Muscle of back (tissue), 13 donors: ENCODE results near the gene FPR3. TPM values are rescaled to one million over a fixed set of nuclear protein-coding genes. Genes with fewer than 3 reads are reported as not detected.
A peak's percentile ranks its signal among the peaks of the same experiment; 100 is the strongest.
"Not testable (repeated sequence)": the region's sequence is repeated elsewhere in the genome, so short reads cannot be mapped to it uniquely, and the experiment has no call there.

Source experiments
- DNase-seq, 3 donors: peaks; one replicate each; pipeline versions ENCODE4 v3.0.0 to v3.0.0-alpha.2; 2013
- long read RNA-seq, 9 donors: transcript quantifications; one replicate each; lab custom pipeline, GENCODE V29; 2026
- polyA plus RNA-seq, 10 donors: library from polyadenylated mRNA; unstranded; fragments of 120-200 nt; gene quantifications; one replicate each; pipeline ENCODE4 v1.2.1, GENCODE V29; 2013; ENCODE audit not compliant: insufficient read length in 10 of 10

FPR3 gene, protein sequence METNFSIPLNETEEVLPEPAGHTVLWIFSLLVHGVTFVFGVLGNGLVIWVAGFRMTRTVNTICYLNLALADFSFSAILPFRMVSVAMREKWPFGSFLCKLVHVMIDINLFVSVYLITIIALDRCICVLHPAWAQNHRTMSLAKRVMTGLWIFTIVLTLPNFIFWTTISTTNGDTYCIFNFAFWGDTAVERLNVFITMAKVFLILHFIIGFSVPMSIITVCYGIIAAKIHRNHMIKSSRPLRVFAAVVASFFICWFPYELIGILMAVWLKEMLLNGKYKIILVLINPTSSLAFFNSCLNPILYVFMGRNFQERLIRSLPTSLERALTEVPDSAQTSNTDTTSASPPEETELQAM
- under 1 TPM; 0.16 to 0.71 (median 0.24) TPM for polyA plus RNA-seq
- long read RNA-seq, donor 1: 0 reads
- long read RNA-seq, donor 2: 0 reads
- long read RNA-seq, donor 3: 0 reads
- long read RNA-seq, donor 4, partial matches to known transcripts: 0 of 1 reads
- long read RNA-seq, donor 4, other reads (novel, unspliced or antisense): 0 of 1 reads
- long read RNA-seq, donor 5: 0 reads
- long read RNA-seq, donor 6: 0 reads
- long read RNA-seq, donor 7: 0 reads
- long read RNA-seq, donor 8: 0 reads
- long read RNA-seq, donor 9: 0 reads

DNA sequence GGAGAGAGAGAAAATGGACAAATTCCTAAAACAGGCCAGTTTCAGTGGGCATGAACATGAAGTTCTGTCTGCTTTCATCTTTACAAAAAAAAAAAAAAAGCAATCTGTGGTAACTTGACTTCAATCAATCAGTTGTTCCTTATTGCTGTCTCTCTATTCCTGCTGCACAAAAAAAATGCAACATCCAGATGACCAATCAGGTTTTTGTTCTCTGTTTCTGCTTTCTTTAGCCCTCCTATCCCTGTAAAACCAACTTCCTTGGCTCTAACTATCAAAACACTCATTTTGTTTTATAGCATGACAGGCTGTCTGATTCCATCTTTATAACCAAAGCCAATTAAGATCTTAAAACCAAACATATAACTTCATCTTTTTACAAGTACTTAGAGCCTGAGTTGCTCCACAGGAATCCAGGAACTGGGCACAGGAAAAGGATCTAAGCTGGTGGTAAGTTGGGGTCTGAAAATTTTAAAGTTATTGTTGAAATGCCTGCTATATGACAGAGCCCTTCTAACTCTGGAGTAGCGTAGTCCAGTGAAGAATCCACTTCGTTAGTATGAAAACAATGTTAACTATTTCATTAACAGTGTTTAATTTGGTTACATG lies at the start of gene FPR3:
FPR3 (plus strand) TSS at position 273 of the 606 bp plus-strand sequence. CDS start 28,592 bp downstream, outside the sequence.
- no peak for DNase-seq

DNA sequence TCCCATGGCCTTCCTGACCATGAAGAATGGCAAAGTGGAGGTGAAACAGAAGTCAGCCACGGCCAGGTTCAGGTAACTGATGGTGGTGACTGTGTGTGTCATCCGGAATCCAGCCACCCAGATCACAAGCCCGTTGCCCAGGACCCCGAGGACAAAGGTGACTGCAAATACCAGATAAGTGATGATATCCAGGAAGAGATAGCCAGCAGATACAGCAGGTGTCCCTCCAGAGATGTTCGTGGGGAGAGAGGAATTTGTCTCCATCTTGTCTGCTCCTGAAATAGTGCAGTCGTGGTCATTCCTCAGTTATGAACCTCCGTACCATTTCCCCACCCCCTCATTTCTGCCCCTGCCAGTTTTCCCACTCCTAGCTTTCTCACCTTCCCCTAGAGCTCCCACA lies 48.2 kb upstream of the FPR3 start:
- DNase-seq: no peak

DNA sequence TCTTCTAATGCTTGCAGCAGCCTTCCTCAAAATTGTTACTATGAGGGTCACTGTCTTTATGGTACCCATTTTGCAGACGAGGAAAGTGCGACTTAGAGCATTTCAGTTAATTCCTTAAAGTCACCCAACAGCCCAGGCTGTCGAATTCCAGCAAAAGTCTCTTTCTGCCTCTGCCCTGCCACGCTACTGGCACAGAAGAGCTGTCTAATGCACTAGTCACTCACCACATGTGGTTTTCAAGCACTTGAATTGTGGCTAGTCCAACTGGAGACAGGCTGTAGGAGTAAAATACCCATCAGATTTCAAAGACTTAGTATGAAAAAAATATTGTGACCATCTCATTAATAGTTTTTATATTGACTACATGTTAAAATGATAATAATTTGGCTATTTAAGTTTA lies 45.0 kb upstream of the FPR3 start:
- DNase-seq: no peak

- no peak for DNase-seq
These were observed 44.4 kb upstream of the FPR3 start for GRCh38 chr19:51750400-51751094.

DNA sequence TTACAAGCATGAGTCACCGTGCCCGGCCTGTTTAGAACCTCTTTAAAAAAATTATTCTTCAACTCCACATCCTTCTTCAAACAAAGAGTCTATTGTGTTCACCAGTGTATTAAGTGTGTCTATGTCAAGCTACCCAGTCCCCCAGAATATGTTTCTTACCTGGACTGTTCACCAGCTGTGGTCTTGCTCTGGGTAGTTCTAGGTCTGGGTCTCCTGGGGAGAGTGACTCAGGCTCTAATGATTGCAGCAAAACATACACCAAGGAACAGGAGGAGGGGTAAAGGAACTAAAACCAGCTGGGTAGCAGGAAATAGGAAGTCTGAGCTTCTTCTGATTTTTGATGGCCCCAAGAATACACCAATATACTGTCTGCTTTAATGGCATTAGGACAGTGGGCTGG lies 43.3 kb upstream of the FPR3 start, which contains the start of gene FPR1:
FPR1 (minus strand) TSS at position 224 of the 400 bp plus-strand sequence. CDS start 4,884 bp downstream, outside the sequence.
- peak in 2 of 3 donors; percentile 14 to 22 for DNase-seq

DNA sequence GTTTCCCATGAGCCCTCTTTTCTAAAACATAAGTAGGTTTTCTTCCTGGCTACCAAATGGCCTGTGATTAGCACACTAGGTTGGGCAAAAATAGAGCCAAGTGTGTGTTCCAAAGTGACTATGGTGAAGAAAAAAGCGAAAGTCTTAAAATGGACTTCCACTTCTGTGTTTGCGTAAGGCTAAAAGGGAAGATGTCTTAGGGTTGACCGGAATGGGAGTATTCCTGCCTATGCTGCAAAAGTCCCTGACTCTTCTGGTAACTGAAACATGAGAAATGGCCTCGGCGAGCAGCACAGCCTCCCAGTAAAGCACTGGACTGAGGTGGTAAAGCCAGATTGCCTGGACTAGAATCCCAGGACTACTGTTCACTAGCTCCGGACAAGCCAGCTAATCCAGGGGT lies 40.8 kb upstream of the FPR3 start:
- peak in 1 of 3 donors; percentile 8 for DNase-seq

DNA sequence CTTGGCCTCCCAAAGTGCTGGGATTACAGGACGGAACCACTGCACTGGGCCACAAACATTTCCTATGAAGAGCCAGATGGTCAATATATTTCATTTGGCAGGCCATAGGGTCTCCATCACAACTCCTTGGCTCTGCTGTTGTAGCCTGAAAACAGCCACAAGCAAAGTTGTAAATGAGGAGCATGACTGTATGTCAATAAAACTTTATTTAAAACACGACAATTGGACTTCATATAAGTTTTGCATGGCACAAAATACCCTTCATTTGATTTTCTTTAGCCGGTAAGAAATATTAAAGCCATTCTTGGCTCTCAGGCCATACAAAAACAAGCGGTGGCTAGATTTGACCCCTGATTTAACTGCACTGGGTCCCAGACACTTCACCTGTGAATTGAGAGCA lies 40.2 kb upstream of the FPR3 start:
- no peak for DNase-seq

GRCh38 chr19:51755571-51755970 lies 39.4 kb upstream of the FPR3 start:
- no peak for DNase-seq

DNA sequence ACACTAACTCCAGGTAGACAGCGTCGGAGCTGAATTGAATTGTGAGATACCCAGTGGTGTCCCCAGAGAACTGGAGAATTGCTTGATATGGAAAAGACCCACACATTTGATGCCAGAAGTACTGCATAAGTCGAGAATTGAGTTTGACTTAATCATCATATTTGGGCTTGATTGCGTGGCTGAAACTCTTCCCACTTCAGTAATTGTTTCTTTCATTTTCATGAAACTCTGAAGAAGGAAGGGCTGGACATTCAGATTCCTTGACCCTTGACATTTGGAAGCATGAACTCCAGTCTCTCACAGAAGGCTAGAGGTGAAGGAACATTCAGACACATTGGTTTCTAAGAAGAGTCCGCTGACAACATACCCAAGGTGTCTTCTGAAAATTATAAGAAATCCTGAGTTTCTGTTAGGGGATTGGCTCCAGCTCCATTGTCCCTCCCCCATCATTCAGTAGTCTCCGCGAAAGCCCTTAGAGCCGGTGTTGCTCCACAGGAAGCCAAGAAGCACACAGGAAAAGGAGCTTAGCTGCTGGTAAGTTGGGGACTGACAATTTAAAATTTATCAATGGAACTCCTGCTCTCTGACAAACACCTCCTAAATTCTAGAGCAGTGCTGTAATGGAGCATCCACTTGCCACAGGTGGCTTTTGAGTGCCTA lies 34.1 kb upstream of the FPR3 start, which contains the start of gene FPR2:
FPR2 (plus strand) TSS at position 484 of the 660 bp plus-strand sequence. CDS start 7,479 bp downstream, outside the sequence.
- DNase-seq: no peak

DNA sequence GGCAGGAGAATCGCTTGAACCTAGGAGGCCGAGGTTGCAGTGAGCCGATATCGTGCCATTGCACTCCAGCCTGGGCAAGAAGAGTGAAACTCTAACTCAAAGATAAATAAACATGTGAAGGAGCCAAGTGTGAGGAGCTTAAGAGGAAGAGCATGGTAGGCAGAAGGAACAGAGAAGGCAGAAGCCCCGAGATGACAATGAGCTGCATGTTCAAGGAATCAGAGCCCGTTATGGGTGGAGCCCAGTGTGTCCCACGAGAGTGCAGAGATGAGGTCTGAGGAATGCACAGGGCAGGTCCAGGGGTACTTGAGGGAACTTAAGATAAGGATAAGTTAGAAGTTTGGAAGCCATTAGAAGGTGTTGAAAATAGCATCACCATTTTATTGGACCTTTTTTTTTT lies 33.3 kb upstream of the FPR3 start:
- DNase-seq: no peak

- DNase-seq: no peak
These were observed 29.9 kb upstream of the FPR3 start for GRCh38 chr19:51765086-51765485.

GRCh38 chr19:51766461-51766860 lies 28.5 kb upstream of the FPR3 start:
- DNase-seq: no peak

- DNase-seq: no peak
These were observed 23.4 kb upstream of the FPR3 start for GRCh38 chr19:51771376-51772130.

DNA sequence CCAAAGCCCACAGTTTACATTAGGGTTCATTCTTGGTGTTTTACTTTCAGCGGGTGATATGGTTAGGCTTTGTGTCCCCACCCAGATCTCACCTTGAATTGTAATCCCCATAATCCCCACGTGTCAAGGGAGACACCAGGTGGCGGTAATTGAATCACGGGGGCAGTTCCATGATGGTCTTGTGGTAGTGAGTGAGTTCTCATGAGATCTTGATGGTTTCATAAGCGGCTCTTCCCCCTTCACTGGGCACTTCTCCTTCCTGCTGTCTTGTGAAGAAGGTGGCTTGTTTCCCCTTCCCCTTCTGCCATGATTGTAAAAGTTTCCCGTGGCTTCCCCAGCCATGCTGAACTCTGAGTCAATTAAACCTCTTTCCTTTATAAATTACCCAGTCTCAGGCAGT lies 22.0 kb upstream of the FPR3 start:
- no peak for DNase-seq

- not testable (repeated sequence) for DNase-seq
These were observed 18.4 kb upstream of the FPR3 start for GRCh38 chr19:51776561-51776960.

DNA sequence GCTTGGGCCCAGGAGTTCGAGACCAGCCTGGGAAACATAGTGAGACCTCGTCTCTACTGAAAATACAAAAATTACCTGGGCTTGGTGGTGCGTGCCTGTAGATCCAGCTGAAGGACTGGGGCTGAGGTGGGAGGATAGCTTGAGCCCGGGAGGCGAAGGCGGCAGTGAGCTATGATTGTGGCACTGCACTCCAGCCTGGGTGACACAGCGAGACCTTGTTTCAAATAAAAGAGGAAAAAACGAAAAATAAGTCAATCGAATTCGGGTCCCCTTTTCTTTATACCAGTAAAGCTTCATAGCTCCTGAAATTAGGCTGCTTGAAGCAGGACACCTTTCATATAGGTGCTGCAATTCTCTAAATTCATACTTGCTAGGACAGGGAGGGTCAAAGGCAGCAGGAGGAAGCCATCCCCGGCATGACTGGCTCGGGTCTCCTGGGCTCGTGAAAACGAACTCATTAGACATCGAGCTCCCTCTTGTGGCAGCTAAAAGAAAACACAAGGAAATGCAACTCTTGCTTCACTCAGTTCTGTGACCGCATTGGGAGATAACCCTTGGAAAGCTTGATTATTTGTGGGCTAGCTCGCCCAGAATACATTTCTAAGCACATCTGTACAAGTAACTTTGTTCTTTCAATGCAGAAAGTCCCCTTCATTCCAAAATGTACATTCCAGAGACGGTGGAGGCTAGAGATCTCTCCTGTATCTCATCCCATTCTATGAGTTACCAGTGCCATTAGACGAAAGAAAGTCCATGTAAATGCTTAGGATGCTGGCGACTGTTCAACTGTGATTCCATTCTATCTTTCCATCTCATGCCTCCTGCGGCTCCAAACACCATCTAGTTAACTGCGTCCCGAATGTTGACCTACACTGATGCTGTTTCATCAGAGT lies 17.1 kb upstream of the FPR3 start:
- peak; percentile 77 to 89 (median 84) for DNase-seq

DNA sequence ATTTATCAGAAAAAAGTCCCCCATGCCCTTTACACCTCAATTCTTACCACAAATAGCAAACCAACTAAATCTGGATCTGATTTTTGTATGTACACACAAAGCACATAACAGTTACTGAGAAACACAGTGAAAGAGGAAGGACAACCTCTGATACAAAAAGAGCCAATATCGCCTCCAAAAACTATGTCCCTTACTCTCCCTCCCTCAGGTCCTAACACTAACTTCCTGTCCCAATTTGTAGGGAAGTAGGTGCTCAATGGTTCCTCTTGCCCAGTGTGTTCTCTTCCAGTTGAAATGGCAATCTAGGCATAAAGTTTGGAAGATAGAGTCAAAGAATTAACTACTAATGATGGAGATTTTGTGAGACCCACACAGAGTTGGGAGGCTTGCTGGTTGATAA lies 15.8 kb upstream of the FPR3 start:
- DNase-seq: no peak

DNA sequence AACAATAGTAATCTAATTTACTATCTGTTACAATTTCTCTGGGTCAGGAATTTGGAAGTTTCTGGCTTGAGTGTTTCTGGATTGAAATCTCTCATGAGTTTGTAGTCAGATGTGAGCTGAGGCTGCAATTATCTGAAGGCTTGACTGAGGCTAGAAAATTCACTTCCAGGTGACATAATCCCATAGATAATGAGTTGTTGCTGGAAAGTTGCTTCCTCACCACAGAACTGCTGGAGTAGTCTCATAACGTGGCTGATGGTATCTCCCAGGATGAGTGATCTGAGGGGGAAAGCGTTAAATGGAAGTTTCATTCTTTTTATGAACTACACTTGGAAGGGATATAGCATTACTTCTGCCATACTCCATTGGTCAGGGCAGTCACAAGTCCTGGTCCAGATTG lies 15.3 kb upstream of the FPR3 start:
- no peak for DNase-seq

DNA sequence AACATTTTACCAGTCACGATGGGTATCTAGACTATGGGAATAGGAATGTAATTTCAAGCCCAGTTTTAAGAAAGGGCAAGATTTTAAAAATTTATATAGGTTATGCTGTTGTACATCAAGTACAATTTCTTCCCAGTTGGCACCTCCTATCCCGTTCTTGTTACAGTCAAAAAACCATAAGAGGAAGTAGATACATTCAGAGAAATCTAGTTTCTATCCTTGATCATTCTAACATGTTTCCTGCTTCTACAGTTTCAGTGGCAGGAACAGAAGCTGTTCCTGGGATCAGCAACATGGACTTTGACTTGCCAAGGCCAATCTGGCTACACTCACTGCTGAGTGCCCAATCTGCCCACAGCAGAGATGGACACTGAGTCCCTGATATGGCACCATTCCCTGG lies 14.7 kb upstream of the FPR3 start:
- no peak for DNase-seq

DNA sequence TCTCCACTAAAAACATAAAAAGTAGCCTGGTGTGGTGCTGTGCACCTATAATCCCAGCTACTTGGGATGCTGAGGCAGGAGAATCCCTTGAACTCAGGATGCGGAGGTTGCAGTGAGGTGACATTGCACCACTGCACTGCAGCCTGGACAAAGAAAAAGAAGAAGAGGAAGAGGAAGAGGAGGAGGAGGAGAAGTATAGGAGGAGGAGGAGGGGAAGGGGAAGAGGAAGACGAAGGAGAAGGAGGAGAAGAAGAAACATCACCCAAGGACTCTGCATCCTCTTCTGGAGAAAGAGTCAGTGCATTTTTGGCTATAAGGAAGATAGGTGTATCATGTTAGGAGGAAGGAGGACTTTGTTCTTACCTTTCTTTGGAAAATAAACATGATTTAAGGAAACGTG lies 13.0 kb upstream of the FPR3 start:
- DNase-seq: no peak
